Measurements from ENCODE around the gene DESI2. TPM values are rescaled to one million over a fixed set of nuclear protein-coding genes. Genes with fewer than 3 reads are reported as not detected.

Gene DESI2
- 10 to 100 TPM; 38.5 to 56.3 (median 41.1) TPM for total RNA-seq

- TF ChIP-seq CTCF (IDR thresholded peaks at IDR 0.05) (peak; percentile 31 to 75 (median 72)), EP300 (IDR thresholded peaks at IDR 0.05) (no peak), POLR2AphosphoS5 (IDR thresholded peaks at IDR 0.05) (peak; percentile 90), POLR2A (IDR thresholded peaks at IDR 0.05) (peak; percentile 97 to 98)
- ATAC-seq: peak; percentile 98
Measured at GRCh38 chr1:244652623-244653438, at the start of gene DESI2. Gene DESI2 (plus strand): TSS chr1:244653126. CDS start chr1:244653314, 188 bp downstream.

GRCh38 chr1:244603498-244603897 lies 49.4 kb upstream of the DESI2 start:
- no peaks in the 10 kb centered on the region for H3K4me1 ChIP-seq
- H3K27ac ChIP-seq: no peak overlapping the region
- no peaks in the 10 kb centered on the region for H3K36me3 ChIP-seq
- no peak for TF ChIP-seq EP300 (IDR thresholded peaks at IDR 0.05)
- no peak for TF ChIP-seq POLR2AphosphoS5 (IDR thresholded peaks at IDR 0.05)
- peak; percentile 79 to 91 (median 82) for TF ChIP-seq CTCF (IDR thresholded peaks at IDR 0.05)
- H3K4me3 ChIP-seq: no peak overlapping the region
- no peaks in the 10 kb centered on the region for H3K27me3 ChIP-seq
- no peaks in the 10 kb centered on the region for H3K9me3 ChIP-seq
- no peak for ATAC-seq

More at GRCh38 chr1:244652623-244653438, at the start of gene DESI2:
- Histone ChIP-seq H3K4me1 (peaks cover 0 to 46% (median 8%) of the 10 kb centered on the region in 3 donors), H3K9me3 (no peaks in the 10 kb centered on the region), H3K27me3 (no peaks in the 10 kb centered on the region), H3K36me3 (peaks cover 0 to 4% of the 10 kb centered on the region in 2 donors), H3K27ac (peak within 1 kb of the TSS; percentile 87 to 96 (median 95)), H3K4me3 (peak within 1 kb of the TSS; percentile 73 to 83)
- WGBS, 2 donors (ENCODE audit: low coverage in 1 of 2): 0% methylated on average over 2 of the region's 81 CpGs; no CpG with 5 or more reads in 1 of the 2 donors

- WGBS, 2 donors (ENCODE audit: low coverage in 1 of 2): 85 to 100% methylated on average over 1 to 6 of the region's 6 CpGs
- no peak overlapping the region for H3K27ac ChIP-seq
- no peaks in the 10 kb centered on the region for H3K9me3 ChIP-seq
- no peaks in the 10 kb centered on the region for H3K27me3 ChIP-seq
- no peaks in the 10 kb centered on the region for H3K4me1 ChIP-seq
- TF ChIP-seq POLR2AphosphoS5 (IDR thresholded peaks at IDR 0.05) (no peak), CTCF (IDR thresholded peaks at IDR 0.05) (no peak), POLR2A (IDR thresholded peaks at IDR 0.05) (no peak), EP300 (IDR thresholded peaks at IDR 0.05) (no peak)
- no peaks in the 10 kb centered on the region for H3K36me3 ChIP-seq
- no peak overlapping the region for H3K4me3 ChIP-seq
- no peak for ATAC-seq
Measured at GRCh38 chr1:244605835-244606370, 47.0 kb upstream of the DESI2 start.

- Histone ChIP-seq H3K27me3 (no peaks in the 10 kb centered on the region), H3K36me3 (no peaks in the 10 kb centered on the region), H3K4me3 (no peak overlapping the region), H3K9me3 (no peaks in the 10 kb centered on the region), H3K4me1 (no peaks in the 10 kb centered on the region), H3K27ac (no peak overlapping the region)
- 57 to 59% methylated on average over 9 of the region's 9 CpGs for WGBS, 2 donors (ENCODE audit: low coverage in 1 of 2)
- TF ChIP-seq POLR2AphosphoS5 (IDR thresholded peaks at IDR 0.05) (no peak), CTCF (IDR thresholded peaks at IDR 0.05) (no peak), EP300 (IDR thresholded peaks at IDR 0.05) (no peak), POLR2A (IDR thresholded peaks at IDR 0.05) (no peak)
- ATAC-seq: no peak
Measured at GRCh38 chr1:244614113-244614836, 38.7 kb upstream of the DESI2 start.

Data from gastroesophageal sphincter (tissue), 4 donors.